ENCODE data around the gene SPOCK3.

Gene SPOCK3

GRCh38 chr4:167049257-167049656 is 185.0 kb downstream of the SPOCK3 start:
- Histone ChIP-seq H3K9me3 (ENCODE audit: control insufficient read depth, insufficient read depth, low read length) (no peaks in the 10 kb centered on the region), H3K4me1 (ENCODE audit: control insufficient read depth, insufficient read depth, low read length) (no peaks in the 10 kb centered on the region), H3K27ac (ENCODE audit: low read length) (no peak overlapping the region), H3K4me3 (ENCODE audit: low read length) (no peak overlapping the region), H3K36me3 (ENCODE audit: control insufficient read depth, insufficient read depth, low read length) (no peaks in the 10 kb centered on the region), H3K27me3 (ENCODE audit: control insufficient read depth, insufficient read depth, low read length) (no peaks in the 10 kb centered on the region)
- DNase-seq (ENCODE audit: low read depth, low spot score) = no peak
- WGBS (ENCODE audit: insufficient coverage, insufficient read length) = no CpG with 5 or more reads among the region's 3 CpGs

- no peak overlapping the region for H3K27ac ChIP-seq (ENCODE audit: low read length)
- H3K4me1 ChIP-seq (ENCODE audit: control insufficient read depth, insufficient read depth, low read length) = no peaks in the 10 kb centered on the region
- H3K36me3 ChIP-seq (ENCODE audit: control insufficient read depth, insufficient read depth, low read length) = no peaks in the 10 kb centered on the region
- H3K4me3 ChIP-seq (ENCODE audit: low read length) = no peak overlapping the region
- no CpG with 5 or more reads among the region's 1 CpG for WGBS (ENCODE audit: insufficient coverage, insufficient read length)
- no peaks in the 10 kb centered on the region for H3K9me3 ChIP-seq (ENCODE audit: control insufficient read depth, insufficient read depth, low read length)
- no peak for DNase-seq (ENCODE audit: low read depth, low spot score)
- no peaks in the 10 kb centered on the region for H3K27me3 ChIP-seq (ENCODE audit: control insufficient read depth, insufficient read depth, low read length)
Measured at GRCh38 chr4:167041524-167041923, 192.8 kb downstream of the SPOCK3 start.

- H3K4me1 ChIP-seq (ENCODE audit: control insufficient read depth, insufficient read depth, low read length) = no peaks in the 10 kb centered on the region
- H3K9me3 ChIP-seq (ENCODE audit: control insufficient read depth, insufficient read depth, low read length) = no peaks in the 10 kb centered on the region
- no peaks in the 10 kb centered on the region for H3K27me3 ChIP-seq (ENCODE audit: control insufficient read depth, insufficient read depth, low read length)
- H3K36me3 ChIP-seq (ENCODE audit: control insufficient read depth, insufficient read depth, low read length) = no peaks in the 10 kb centered on the region
- DNase-seq (ENCODE audit: low read depth, low spot score) = no peak
- WGBS (ENCODE audit: insufficient coverage, insufficient read length) = no CpG with 5 or more reads among the region's 3 CpGs
- no peak overlapping the region for H3K4me3 ChIP-seq (ENCODE audit: low read length)
- H3K27ac ChIP-seq (ENCODE audit: low read length) = no peak overlapping the region
Measured at GRCh38 chr4:167035390-167035789, 198.9 kb downstream of the SPOCK3 start.

GRCh38 chr4:167034983-167035382 is 199.3 kb downstream of the SPOCK3 start:
- no peaks in the 10 kb centered on the region for H3K4me1 ChIP-seq (ENCODE audit: control insufficient read depth, insufficient read depth, low read length)
- no peak for DNase-seq (ENCODE audit: low read depth, low spot score)
- H3K36me3 ChIP-seq (ENCODE audit: control insufficient read depth, insufficient read depth, low read length) = no peaks in the 10 kb centered on the region
- no peaks in the 10 kb centered on the region for H3K27me3 ChIP-seq (ENCODE audit: control insufficient read depth, insufficient read depth, low read length)
- WGBS (ENCODE audit: insufficient coverage, insufficient read length) = no CpG with 5 or more reads among the region's 2 CpGs
- H3K27ac ChIP-seq (ENCODE audit: low read length) = no peak overlapping the region
- no peak overlapping the region for H3K4me3 ChIP-seq (ENCODE audit: low read length)
- no peaks in the 10 kb centered on the region for H3K9me3 ChIP-seq (ENCODE audit: control insufficient read depth, insufficient read depth, low read length)

- no peak overlapping the region for H3K27ac ChIP-seq (ENCODE audit: low read length)
- H3K4me1 ChIP-seq (ENCODE audit: control insufficient read depth, insufficient read depth, low read length) = no peaks in the 10 kb centered on the region
- no peaks in the 10 kb centered on the region for H3K9me3 ChIP-seq (ENCODE audit: control insufficient read depth, insufficient read depth, low read length)
- WGBS (ENCODE audit: insufficient coverage, insufficient read length) = no CpG with 5 or more reads among the region's 3 CpGs
- H3K36me3 ChIP-seq (ENCODE audit: control insufficient read depth, insufficient read depth, low read length) = no peaks in the 10 kb centered on the region
- DNase-seq (ENCODE audit: low read depth, low spot score) = no peak
- no peaks in the 10 kb centered on the region for H3K27me3 ChIP-seq (ENCODE audit: control insufficient read depth, insufficient read depth, low read length)
- no peak overlapping the region for H3K4me3 ChIP-seq (ENCODE audit: low read length)
Measured at GRCh38 chr4:167032871-167033270, 201.4 kb downstream of the SPOCK3 start.

- no peak overlapping the region for H3K4me3 ChIP-seq (ENCODE audit: low read length)
- no CpG with 5 or more reads among the region's 3 CpGs for WGBS (ENCODE audit: insufficient coverage, insufficient read length)
- no peak overlapping the region for H3K27ac ChIP-seq (ENCODE audit: low read length)
- H3K36me3 ChIP-seq (ENCODE audit: control insufficient read depth, insufficient read depth, low read length) = no peaks in the 10 kb centered on the region
- no peak for DNase-seq (ENCODE audit: low read depth, low spot score)
- H3K27me3 ChIP-seq (ENCODE audit: control insufficient read depth, insufficient read depth, low read length) = no peaks in the 10 kb centered on the region
- no peaks in the 10 kb centered on the region for H3K4me1 ChIP-seq (ENCODE audit: control insufficient read depth, insufficient read depth, low read length)
- no peaks in the 10 kb centered on the region for H3K9me3 ChIP-seq (ENCODE audit: control insufficient read depth, insufficient read depth, low read length)
Measured at GRCh38 chr4:167031534-167032156, 202.6 kb downstream of the SPOCK3 start.

- no peak overlapping the region for H3K27ac ChIP-seq (ENCODE audit: low read length)
- H3K9me3 ChIP-seq (ENCODE audit: control insufficient read depth, insufficient read depth, low read length) = no peaks in the 10 kb centered on the region
- H3K36me3 ChIP-seq (ENCODE audit: control insufficient read depth, insufficient read depth, low read length) = no peaks in the 10 kb centered on the region
- no peaks in the 10 kb centered on the region for H3K27me3 ChIP-seq (ENCODE audit: control insufficient read depth, insufficient read depth, low read length)
- no peak for DNase-seq (ENCODE audit: low read depth, low spot score)
- H3K4me1 ChIP-seq (ENCODE audit: control insufficient read depth, insufficient read depth, low read length) = no peaks in the 10 kb centered on the region
- no peak overlapping the region for H3K4me3 ChIP-seq (ENCODE audit: low read length)
- WGBS (ENCODE audit: insufficient coverage, insufficient read length) = no CpG with 5 or more reads among the region's 3 CpGs
Measured at GRCh38 chr4:167028976-167029375, 205.3 kb downstream of the SPOCK3 start.

- WGBS (ENCODE audit: insufficient coverage, insufficient read length) = 100% methylated on average over 1 of the region's 3 CpGs
- no peak for DNase-seq (ENCODE audit: low read depth, low spot score)
Measured at GRCh38 chr4:167025670-167026069, 208.6 kb downstream of the SPOCK3 start.

GRCh38 chr4:167023364-167023925 is 210.8 kb downstream of the SPOCK3 start:
- no peak overlapping the region for H3K4me3 ChIP-seq (ENCODE audit: low read length)
- H3K9me3 ChIP-seq (ENCODE audit: control insufficient read depth, insufficient read depth, low read length) = no peaks in the 10 kb centered on the region
- no peak for DNase-seq (ENCODE audit: low read depth, low spot score)
- H3K27me3 ChIP-seq (ENCODE audit: control insufficient read depth, insufficient read depth, low read length) = no peaks in the 10 kb centered on the region
- no peaks in the 10 kb centered on the region for H3K36me3 ChIP-seq (ENCODE audit: control insufficient read depth, insufficient read depth, low read length)
- H3K4me1 ChIP-seq (ENCODE audit: control insufficient read depth, insufficient read depth, low read length) = no peaks in the 10 kb centered on the region
- no peak overlapping the region for H3K27ac ChIP-seq (ENCODE audit: low read length)
- WGBS (ENCODE audit: insufficient coverage, insufficient read length) = no CpG with 5 or more reads among the region's 4 CpGs

More at GRCh38 chr4:167025670-167026069, 208.6 kb downstream of the SPOCK3 start:
- Histone ChIP-seq H3K36me3 (ENCODE audit: control insufficient read depth, insufficient read depth, low read length) (no peaks in the 10 kb centered on the region), H3K9me3 (ENCODE audit: control insufficient read depth, insufficient read depth, low read length) (no peaks in the 10 kb centered on the region), H3K27me3 (ENCODE audit: control insufficient read depth, insufficient read depth, low read length) (no peaks in the 10 kb centered on the region), H3K4me3 (ENCODE audit: low read length) (no peak overlapping the region), H3K4me1 (ENCODE audit: control insufficient read depth, insufficient read depth, low read length) (no peaks in the 10 kb centered on the region), H3K27ac (ENCODE audit: low read length) (no peak overlapping the region)

GRCh38 chr4:167021545-167022155 is 212.6 kb downstream of the SPOCK3 start:
- no peaks in the 10 kb centered on the region for H3K27me3 ChIP-seq (ENCODE audit: control insufficient read depth, insufficient read depth, low read length)
- H3K9me3 ChIP-seq (ENCODE audit: control insufficient read depth, insufficient read depth, low read length) = no peaks in the 10 kb centered on the region
- no peaks in the 10 kb centered on the region for H3K4me1 ChIP-seq (ENCODE audit: control insufficient read depth, insufficient read depth, low read length)
- WGBS (ENCODE audit: insufficient coverage, insufficient read length) = no CpG with 5 or more reads among the region's 11 CpGs
- no peak overlapping the region for H3K4me3 ChIP-seq (ENCODE audit: low read length)
- no peak overlapping the region for H3K27ac ChIP-seq (ENCODE audit: low read length)
- H3K36me3 ChIP-seq (ENCODE audit: control insufficient read depth, insufficient read depth, low read length) = no peaks in the 10 kb centered on the region
- DNase-seq (ENCODE audit: low read depth, low spot score) = no peak

- Histone ChIP-seq H3K4me3 (ENCODE audit: low read length) (no peak overlapping the region), H3K4me1 (ENCODE audit: control insufficient read depth, insufficient read depth, low read length) (no peaks in the 10 kb centered on the region), H3K27me3 (ENCODE audit: control insufficient read depth, insufficient read depth, low read length) (no peaks in the 10 kb centered on the region), H3K9me3 (ENCODE audit: control insufficient read depth, insufficient read depth, low read length) (no peaks in the 10 kb centered on the region), H3K36me3 (ENCODE audit: control insufficient read depth, insufficient read depth, low read length) (no peaks in the 10 kb centered on the region), H3K27ac (ENCODE audit: low read length) (no peak overlapping the region)
- no peak for DNase-seq (ENCODE audit: low read depth, low spot score)
- no CpG with 5 or more reads among the region's 1 CpG for WGBS (ENCODE audit: insufficient coverage, insufficient read length)
Measured at GRCh38 chr4:167020410-167020809, 213.9 kb downstream of the SPOCK3 start.

All from iPS DF 6.9 (cell line).